Liver (tissue), 9 donors: ENCODE measurements around the gene SCARB1. TPM values are rescaled to one million over a fixed set of nuclear protein-coding genes. Genes with fewer than 3 reads are reported as not detected.

Experiments used
- DNase-seq: peaks from one replicate; pipeline ENCODE4 v3.0.0-alpha.2; 2017; ENCODE audit warnings: low spot score
- H3K27ac ChIP-seq, 2 donors: one replicate each; pipeline ENCODE4 v1.7.0; 2013; ENCODE audit warnings: inconsistent platforms in 2 of 2, low read length in 2 of 2, control low read depth in 1 of 2, low read depth in 1 of 2, mild to moderate bottlenecking in 1 of 2
- H3K27me3 ChIP-seq, 4 donors: one replicate each; pipeline versions ENCODE4 v1.6.1 to v1.7.0; 2013; ENCODE audit warnings: low read length in 3 of 4, inconsistent platforms in 1 of 4, mild to moderate bottlenecking in 1 of 4, moderate library complexity in 1 of 4; ENCODE audit not compliant: control insufficient read depth in 4 of 4, insufficient read depth in 4 of 4
- H3K36me3 ChIP-seq, 4 donors: one replicate each; pipeline versions ENCODE4 v1.6.1 to v1.7.0; 2013; ENCODE audit warnings: low read length in 3 of 4, mild to moderate bottlenecking in 3 of 4, low read depth in 1 of 4, moderate library complexity in 1 of 4; ENCODE audit not compliant: control insufficient read depth in 4 of 4, insufficient read depth in 3 of 4
- H3K4me1 ChIP-seq, 4 donors: one replicate each; pipeline versions ENCODE4 v1.6.1 to v1.7.0; 2013; ENCODE audit warnings: low read length in 3 of 4, mild to moderate bottlenecking in 3 of 4, moderate library complexity in 1 of 4; ENCODE audit not compliant: control insufficient read depth in 4 of 4, insufficient read depth in 4 of 4
- H3K4me3 ChIP-seq, 3 donors: one replicate each; pipeline versions ENCODE4 v1.6.1 to v1.7.0; 2013; ENCODE audit warnings: low read length in 3 of 3, control low read depth in 1 of 3, low read depth in 1 of 3, mild to moderate bottlenecking in 1 of 3
- H3K9ac ChIP-seq, 2 donors: one replicate each; pipeline ENCODE4 v1.7.0; 2013; ENCODE audit warnings: low read length in 2 of 2, mild to moderate bottlenecking in 2 of 2, moderate library complexity in 2 of 2, control low read depth in 1 of 2, low read depth in 1 of 2
- H3K9me3 ChIP-seq, 4 donors: one replicate each; pipeline versions ENCODE4 v1.6.1 to v1.7.0; 2013; ENCODE audit warnings: low read length in 3 of 4; ENCODE audit not compliant: control insufficient read depth in 4 of 4
- CTCF ChIP-seq: fragments of 150-350 bp; IDR thresholded peaks from 2 replicates; pipeline ENCODE4 v1.5.1; 2017; ENCODE audit warnings: improper control_type of control experiment, low read depth, low read length; ENCODE audit not compliant: missing input control
- EGR1 ChIP-seq, 2 donors: IDR thresholded peaks; 2 replicates each; pipeline ENCODE4 v1.6.1; 2016 to 2018; ENCODE audit warnings: antibody characterized with exemption in 2 of 2, low read depth in 2 of 2
- FOXA1 ChIP-seq: IDR thresholded peaks from 2 replicates; pipeline ENCODE4 v1.6.1; 2016; ENCODE audit warnings: antibody characterized with exemption
- GABPA ChIP-seq, 2 donors: IDR thresholded peaks in 1 of 2; conservative IDR thresholded peaks in 1 of 2; 2 replicates each; pipeline ENCODE4 v1.6.1; 2016; ENCODE audit warnings: antibody characterized with exemption in 2 of 2, mild to moderate bottlenecking in 1 of 2, moderate library complexity in 1 of 2
- HNF4A ChIP-seq, 2 donors: conservative IDR thresholded peaks; 2 replicates each; pipeline ENCODE4 v1.6.1; 2016; ENCODE audit warnings: antibody characterized with exemption in 2 of 2, mild to moderate bottlenecking in 2 of 2
- HNF4G ChIP-seq: IDR thresholded peaks from 2 replicates; pipeline ENCODE4 v1.6.1; 2016; ENCODE audit warnings: antibody characterized with exemption
- JUND ChIP-seq, 2 donors: IDR thresholded peaks; 2 replicates each; pipeline ENCODE4 v1.6.1; 2016; ENCODE audit warnings: antibody characterized with exemption in 2 of 2
- MAX ChIP-seq: IDR thresholded peaks from 2 replicates; pipeline ENCODE4 v1.6.1; 2016; ENCODE audit warnings: antibody characterized with exemption
- NR2F2 ChIP-seq: IDR thresholded peaks from 2 replicates; pipeline ENCODE4 v1.6.1; 2016; ENCODE audit warnings: antibody characterized with exemption
- RAD21 ChIP-seq, 2 donors: IDR thresholded peaks; 2 replicates each; pipeline ENCODE4 v1.6.1; 2016; ENCODE audit warnings: antibody characterized with exemption in 2 of 2, mild to moderate bottlenecking in 2 of 2
- RXRA ChIP-seq, 2 donors: IDR thresholded peaks; 2 replicates each; pipeline ENCODE4 v1.6.1; 2017 to 2018; ENCODE audit warnings: antibody characterized with exemption in 2 of 2, mild to moderate bottlenecking in 1 of 2
- SP1 ChIP-seq: IDR thresholded peaks from 2 replicates; pipeline ENCODE4 v1.6.1; 2018; ENCODE audit warnings: antibody characterized with exemption, mild to moderate bottlenecking
- YY1 ChIP-seq: IDR thresholded peaks from 2 replicates; pipeline ENCODE4 v1.6.1; 2016; ENCODE audit warnings: antibody characterized with exemption, mild to moderate bottlenecking
- WGBS: extraction: QIAGEN DNeasy Blood & Tissue Kit; methylation state at CpG from one replicate; pipeline ENCODE4 v1.1.7; 2013; 5-methylcytosine and 5-hydroxymethylcytosine counted together
- polyA plus RNA-seq, 2 donors: library from polyadenylated mRNA; stranded (reverse) in 1 of 2; unstranded in 1 of 2; fragments of 200-250 nt in 1 of 2; fragments of >200 nt in 1 of 2; fragmentation: Nextera tagmentation in 1 of 2; extraction: Ambion mirVana in 1 of 2; gene quantifications; one replicate each; pipeline versions ENCODE4 v1.2.1 to v1.2.3, GENCODE V29; 2013 to 2015
- total RNA-seq, 2 donors: library from RNA; depleted of rRNA; stranded (reverse); fragments of >200 nt; gene quantifications; one replicate each; pipeline ENCODE4 v1.2.3, GENCODE V29; 2014
- TF ChIP-seq, protein P1 (sequence below): IDR thresholded peaks from 2 replicates; pipeline ENCODE4 v1.6.1; 2016; ENCODE audit warnings: antibody characterized with exemption
- donor health status: healthy.
- donor health status: healthy.
- donor health status: healthy.
- donor health status: healthy.
- donor health status: healthy.

Gene SCARB1
- total and polyA plus RNA-seq, 4 donors = 85.3 to 289 (median 141) TPM

DNA sequence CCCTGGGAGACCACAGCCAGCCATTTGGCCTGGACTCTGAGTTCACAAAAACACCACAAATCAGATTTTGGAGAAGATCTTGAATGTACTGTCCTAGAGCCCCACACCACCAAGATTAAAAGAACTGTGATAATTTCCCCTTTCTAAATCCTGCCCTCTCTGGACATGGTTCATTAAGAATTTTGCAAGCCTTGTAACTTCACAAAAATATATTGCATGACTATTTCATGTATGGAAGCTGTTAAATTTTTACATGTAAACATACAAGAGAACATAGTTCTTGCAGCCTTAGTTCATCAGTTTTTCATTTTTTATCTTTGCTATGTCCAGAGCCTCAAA lies 97.0 kb downstream of the SCARB1 start:
- Histone ChIP-seq H3K9me3 (peaks cover 2 to 10% (median 6%) of the 10 kb centered on the region in 4 donors), H3K36me3 (no peaks in the 10 kb centered on the region), H3K27me3 (no peaks in the 10 kb centered on the region), H3K4me1 (peaks cover 0 to 13% (median 4%) of the 10 kb centered on the region in 4 donors), H3K4me3 (no peak overlapping the region), H3K9ac (peak overlapping the region in 1 of 2 donors; percentile 21), H3K27ac (peak overlapping the region in 1 of 2 donors; percentile 9)
- no peak for DNase-seq
- TF ChIP-seq HNF4G (no peak), JUND (IDR thresholded peaks at IDR 0.05) (no peak), YY1 (no peak), FOXA1 (no peak), RXRA (IDR thresholded peaks at IDR 0.05) (no peak), HNF4A (conservative IDR thresholded peaks at IDR 0.05) (no peak), CTCF (no peak), NR2F2 (no peak), MAX (no peak), RAD21 (IDR thresholded peaks at IDR 0.05) (no peak), EGR1 (IDR thresholded peaks at IDR 0.05; ENCODE audit: low read depth in 2 of 2) (no peak)

GRCh38 chr12:124765581-124766489 lies 97.8 kb downstream of the SCARB1 start:
- Histone ChIP-seq H3K36me3 (no peaks in the 10 kb centered on the region), H3K9ac (no peak overlapping the region), H3K4me3 (no peak overlapping the region), H3K27me3 (no peaks in the 10 kb centered on the region), H3K27ac (peak overlapping the region in 1 of 2 donors; percentile 4), H3K9me3 (peaks cover 2 to 10% (median 6%) of the 10 kb centered on the region in 4 donors), H3K4me1 (peaks cover 0 to 10% (median 4%) of the 10 kb centered on the region in 4 donors)
- 84% methylated on average over 9 of the region's 9 CpGs for WGBS
- no peak for DNase-seq
- no peak for TF ChIP-seq JUND (IDR thresholded peaks at IDR 0.05)
- no peak for TF ChIP-seq SP1
- no peak for TF ChIP-seq RAD21 (IDR thresholded peaks at IDR 0.05)
- TF ChIP-seq GABPA (IDR thresholded peaks at IDR 0.05 in 1 of 2, conservative IDR thresholded peaks at IDR 0.05 in 1 of 2) = no peak
- no peak for TF ChIP-seq EGR1 (IDR thresholded peaks at IDR 0.05; ENCODE audit: low read depth in 2 of 2)
- TF ChIP-seq FOXA1 = no peak
- TF ChIP-seq, protein P1, sequence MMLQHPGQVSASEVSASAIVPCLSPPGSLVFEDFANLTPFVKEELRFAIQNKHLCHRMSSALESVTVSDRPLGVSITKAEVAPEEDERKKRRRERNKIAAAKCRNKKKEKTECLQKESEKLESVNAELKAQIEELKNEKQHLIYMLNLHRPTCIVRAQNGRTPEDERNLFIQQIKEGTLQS = no peak
- TF ChIP-seq NR2F2 = no peak

DNA sequence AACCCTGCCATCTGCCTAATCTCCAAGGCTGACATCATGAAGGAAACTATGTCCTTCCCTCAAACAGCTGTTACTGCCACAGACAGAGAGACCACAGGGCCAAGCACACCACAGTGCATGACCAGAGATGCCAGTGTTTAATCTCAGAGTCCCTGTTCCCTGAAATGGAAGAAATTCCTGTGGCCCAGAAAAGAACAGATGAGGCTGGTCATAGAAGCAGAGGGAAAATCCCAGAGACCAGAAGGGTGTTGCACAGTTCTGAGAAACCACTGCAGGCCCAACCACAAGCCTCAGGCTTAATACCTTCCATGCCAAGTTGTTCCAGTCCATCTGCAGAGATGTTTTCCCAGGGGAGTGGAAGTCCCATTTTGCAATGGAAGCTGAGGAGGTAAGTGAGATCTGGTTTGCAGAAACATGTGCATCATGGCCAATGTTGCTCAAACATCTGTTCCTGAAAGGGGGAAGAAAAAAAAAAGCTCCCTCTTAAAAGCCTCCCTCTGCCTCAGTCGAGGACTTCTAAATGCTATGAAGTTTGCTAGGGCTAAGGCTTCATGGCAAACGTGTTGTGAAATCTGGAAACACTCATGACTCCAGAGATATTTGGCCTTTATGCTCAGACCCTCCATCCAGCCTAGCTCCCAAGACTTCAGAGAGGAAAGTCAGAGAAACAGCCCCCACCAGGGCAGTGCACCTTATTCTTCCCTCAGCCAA lies 98.6 kb downstream of the SCARB1 start:
- Histone ChIP-seq H3K27me3 (no peaks in the 10 kb centered on the region), H3K36me3 (no peaks in the 10 kb centered on the region), H3K9me3 (peaks cover 2 to 10% (median 6%) of the 10 kb centered on the region in 4 donors), H3K4me3 (no peak overlapping the region), H3K4me1 (peaks cover 0 to 10% (median 4%) of the 10 kb centered on the region in 4 donors), H3K9ac (no peak overlapping the region), H3K27ac (peak overlapping the region in 1 of 2 donors; percentile 4)
- TF ChIP-seq YY1 (no peak), NR2F2 (peak; percentile 7)
- 70% methylated on average over 2 of the region's 2 CpGs for WGBS
- DNase-seq = no peak
